Esophagus squamous epithelium (tissue), 4 donors: ENCODE data around the gene KIF5C.

ENCODE experiments used
- POLR2A ChIP-seq, 4 donors: fragments of 450-650 bp; IDR thresholded peaks; one replicate each; pipeline ENCODE4 v1.6.1; 2017; ENCODE audit warnings: antibody characterized with exemption in 4 of 4, mild to moderate bottlenecking in 4 of 4, moderate library complexity in 3 of 4
- TF ChIP-seq, protein P1 (sequence below), 6 experiments: fragments of 450-650 bp in 4 of 6; fragments of 200-600 bp in 2 of 6; sonication (generic) in 2 of 6; IDR thresholded peaks; one replicate each; pipeline ENCODE4 v1.5.1; 2016 to 2019; ENCODE audit warnings: antibody characterized with exemption in 6 of 6, mild to moderate bottlenecking in 4 of 6, moderate library complexity in 4 of 6

- TF ChIP-seq, protein P1, sequence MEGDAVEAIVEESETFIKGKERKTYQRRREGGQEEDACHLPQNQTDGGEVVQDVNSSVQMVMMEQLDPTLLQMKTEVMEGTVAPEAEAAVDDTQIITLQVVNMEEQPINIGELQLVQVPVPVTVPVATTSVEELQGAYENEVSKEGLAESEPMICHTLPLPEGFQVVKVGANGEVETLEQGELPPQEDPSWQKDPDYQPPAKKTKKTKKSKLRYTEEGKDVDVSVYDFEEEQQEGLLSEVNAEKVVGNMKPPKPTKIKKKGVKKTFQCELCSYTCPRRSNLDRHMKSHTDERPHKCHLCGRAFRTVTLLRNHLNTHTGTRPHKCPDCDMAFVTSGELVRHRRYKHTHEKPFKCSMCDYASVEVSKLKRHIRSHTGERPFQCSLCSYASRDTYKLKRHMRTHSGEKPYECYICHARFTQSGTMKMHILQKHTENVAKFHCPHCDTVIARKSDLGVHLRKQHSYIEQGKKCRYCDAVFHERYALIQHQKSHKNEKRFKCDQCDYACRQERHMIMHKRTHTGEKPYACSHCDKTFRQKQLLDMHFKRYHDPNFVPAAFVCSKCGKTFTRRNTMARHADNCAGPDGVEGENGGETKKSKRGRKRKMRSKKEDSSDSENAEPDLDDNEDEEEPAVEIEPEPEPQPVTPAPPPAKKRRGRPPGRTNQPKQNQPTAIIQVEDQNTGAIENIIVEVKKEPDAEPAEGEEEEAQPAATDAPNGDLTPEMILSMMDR (IDR thresholded peaks at IDR 0.05): no peak
- TF ChIP-seq POLR2A (IDR thresholded peaks at IDR 0.05): no peak
These were observed 106.8 kb downstream of the KIF5C start for GRCh38 chr2:148981781-148982180.
